K562 (cell line): ENCODE results near the gene THOP1. TPM values are rescaled to one million over a fixed set of nuclear protein-coding genes. Genes with fewer than 3 reads are reported as not detected.
A peak's percentile ranks its signal among the peaks of the same experiment; 100 is the strongest.

Experiments used
- ESRRA ChIP-seq: fragments of 450-650 bp; IDR thresholded peaks from 2 replicates; pipeline ENCODE4 v1.6.1; 2014; ENCODE audit warnings: low read depth, mild to moderate bottlenecking, moderate library complexity, borderline replicate concordance
- ETV5 ChIP-seq: sonication (generic); formaldehyde crosslinking; IDR thresholded peaks from 2 replicates; pipeline ENCODE4 v1.4.0; 2020; ENCODE audit warnings: low read depth, mild to moderate bottlenecking, missing genetic modification reagents
- HMGN3 ChIP-seq: IDR thresholded peaks from 2 replicates; pipeline ENCODE4 v1.6.1; 2011; ENCODE audit warnings: borderline replicate concordance, low read depth, mild to moderate bottlenecking, mixed read lengths, low read length; ENCODE audit not compliant: insufficient read length; ENCODE audit errors: extremely low read depth
- HNRNPLL ChIP-seq: fragments of 200-400 bp; formaldehyde crosslinking; IDR thresholded peaks from 2 replicates; pipeline ENCODE4 v1.6.1; 2017; ENCODE audit warnings: low read length, low read depth, mild to moderate bottlenecking; ENCODE audit not compliant: poor library complexity, severe bottlenecking
- KAT7 ChIP-seq: sonication (generic); formaldehyde crosslinking; IDR thresholded peaks from 2 replicates; pipeline ENCODE4 v1.8.0; 2022; ENCODE audit warnings: missing genetic modification reagents, mild to moderate bottlenecking, borderline replicate concordance
- MXI1 ChIP-seq: IDR thresholded peaks from 2 replicates; pipeline ENCODE4 v1.6.1; 2011; ENCODE audit warnings: low read depth, mild to moderate bottlenecking, improper control_type of control experiment, low read length
- NFYB ChIP-seq: IDR thresholded peaks from 2 replicates; pipeline ENCODE4 v1.6.1; 2011; ENCODE audit warnings: mild to moderate bottlenecking, moderate library complexity; ENCODE audit not compliant: insufficient read length; ENCODE audit errors: extremely low read depth
- NRF1 ChIP-seq, 2 experiments: fragments of 450-650 bp; IDR thresholded peaks in 1 of 2; conservative IDR thresholded peaks in 1 of 2; 2 replicates each; pipeline ENCODE4 v1.6.1; 2014; ENCODE audit warnings: mild to moderate bottlenecking in 2 of 2
- PKNOX1 ChIP-seq: fragments of 450-650 bp; IDR thresholded peaks from 2 replicates; pipeline ENCODE4 v1.6.1; 2016
- POLR2B ChIP-seq: fragments of 450-650 bp; IDR thresholded peaks from 2 replicates; pipeline ENCODE4 v1.6.1; 2018; ENCODE audit warnings: low read depth; ENCODE audit not compliant: partially characterized antibody
- RUNX1 ChIP-seq: sonication (generic); IDR thresholded peaks from 2 replicates; pipeline ENCODE4 v1.6.1; 2016; ENCODE audit warnings: antibody characterized with exemption, low read depth
- SMAD1 ChIP-seq: fragments of 150-350 bp; IDR thresholded peaks from 2 replicates; pipeline ENCODE4 v1.6.1; 2014; ENCODE audit warnings: low read length, low read depth; ENCODE audit not compliant: partially characterized antibody
- SPI1 ChIP-seq: IDR thresholded peaks from 2 replicates; pipeline ENCODE4 v1.6.1; 2011; ENCODE audit warnings: low read depth, low read length, control low read depth, borderline replicate concordance
- STAT6 ChIP-seq: sonication (generic); formaldehyde crosslinking; IDR thresholded peaks from 2 replicates; pipeline ENCODE4 v1.8.1; 2023; ENCODE audit warnings: mild to moderate bottlenecking, missing genetic modification reagents
- TFAP4 ChIP-seq: sonication (generic); formaldehyde crosslinking; IDR thresholded peaks from 2 replicates; pipeline ENCODE4 v1.8.0; 2022; ENCODE audit warnings: missing genetic modification reagents, mild to moderate bottlenecking, moderate library complexity, borderline replicate concordance
- ZMIZ1 ChIP-seq, 2 experiments: fragments of 150-350 bp in 1 of 2; IDR thresholded peaks; 2 replicates each; pipeline ENCODE4 v1.6.1; 2012 to 2016; ENCODE audit warnings: low read depth in 2 of 2, low read length in 2 of 2, mild to moderate bottlenecking in 1 of 2, moderate library complexity in 1 of 2
- ZNF232 ChIP-seq: sonication (generic); formaldehyde crosslinking; IDR thresholded peaks from 2 replicates; pipeline ENCODE4 v1.8.0; 2022; ENCODE audit warnings: mild to moderate bottlenecking, missing genetic modification reagents
- ZNF354B ChIP-seq: fragments of 250-450 bp; sonication (Bioruptor Pico); IDR thresholded peaks from 2 replicates; pipeline ENCODE4 v1.4.0; 2020
- ZNF778 ChIP-seq: fragments of 450-650 bp; formaldehyde crosslinking; IDR thresholded peaks from 2 replicates; pipeline ENCODE4 v1.4.0; 2020; ENCODE audit warnings: mild to moderate bottlenecking, moderate library complexity
- polyA plus RNA-seq, 8 experiments: library from polyadenylated mRNA; depleted of rRNA in 4 of 8; stranded (reverse) in 5 of 8; unstranded in 3 of 8; fragments of >200 nt; fragmentation: Nextera tagmentation in 2 of 8; fragmentation: Illumina TruSeq in 1 of 8; extraction: Ambion mirVana in 2 of 8; extraction: Trizol in 1 of 8; gene quantifications; 2 replicates each; pipeline versions ENCODE4 v1.2.1 to v1.2.3, GENCODE V29; 2011 to 2014; ENCODE audit warnings: inconsistent platforms in 1 of 8, missing spikeins in 1 of 8
- total RNA-seq, 7 experiments: library from RNA; depleted of rRNA in 6 of 7; stranded (reverse); fragments of >200 nt in 6 of 7; fragmentation: Illumina TruSeq in 2 of 7; extraction: Trizol in 2 of 7; gene quantifications; 2 replicates each; pipeline versions ENCODE4 v1.2.1 to v1.2.3, GENCODE V29; 2011 to 2021; ENCODE audit warnings: low replicate concordance in 1 of 7

The THOP1 gene
- total and polyA plus RNA-seq, 9 of the 15 experiments (the other 6 are each of a cell fraction or from before 2014, with no cell fraction given), result 1.3 to 255 (median 96.1) TPM

GRCh38 chr19:2785244-2785997, at the start of gene THOP1 (continued):
- TF ChIP-seq ETV5 (CRISPR knock-in tag) (no peak; the same call in 1 of the 2 replicates), POLR2B (peak; percentile 41), PKNOX1 (peak; percentile 80), TFAP4 (peak; percentile 61; the same call in 1 of the 2 replicates), ZNF778 (CRISPR knock-in tag) (no peak), ZNF232 (CRISPR knock-in tag) (no peak), STAT6 (CRISPR knock-in tag) (no peak), SMAD1 (no peak), ESRRA (peak; percentile 45; the same call in 1 of the 2 replicates), MXI1 (peak; percentile 80), ZNF354B (no peak), KAT7 (no peak), NRF1 (conservative IDR thresholded peaks at IDR 0.05 in 1 of 2, IDR thresholded peaks at IDR 0.05 in 1 of 2) (peak; percentile 99), HNRNPLL (peak; percentile 97), NFYB (peak; percentile 15), RUNX1 (no peak), HMGN3 (peak; percentile 72), SPI1 (no peak), ZMIZ1 (IDR thresholded peaks at IDR 0.05; ENCODE audit: low read depth in 2 of 2, low read length in 2 of 2) (no peak)
